ENCODE measurements around the gene ATXN1. TPM values are rescaled to one million over a fixed set of nuclear protein-coding genes. Genes with fewer than 3 reads are reported as not detected.

The ATXN1 gene
- total RNA-seq, 1 experiment from 2014 or later, result 27.0 TPM

GRCh38 chr6:16251706-16252105, 509.6 kb downstream of the ATXN1 start:
- Histone ChIP-seq H3K36me3 (ENCODE audit: low read depth, low read length) (no peaks in the 10 kb centered on the region), H3K79me2 (ENCODE audit: low read length) (no peaks in the 10 kb centered on the region), H3K9me2 (replicated peaks; ENCODE audit: low read length) (no peaks in the 10 kb centered on the region), H3K4me2 (ENCODE audit: low read length) (no peak overlapping the region), H3F3A (ENCODE audit: low read length, unreplicated experiment) (no peaks in the 10 kb centered on the region), H3K9ac (ENCODE audit: low read length) (no peak overlapping the region), H4K20me1 (ENCODE audit: low read length) (no peaks in the 10 kb centered on the region), H3K4me3 (ENCODE audit: low read length) (no peak overlapping the region), H3K27me3 (ENCODE audit: low read length) (no peaks in the 10 kb centered on the region), H2AFZ (ENCODE audit: low read length) (no peak overlapping the region), H3K4me1 (ENCODE audit: insufficient read depth, low read length) (no peaks in the 10 kb centered on the region), H3K9me3 (ENCODE audit: low read length) (no peaks in the 10 kb centered on the region), H3K27ac (ENCODE audit: low read length) (no peak overlapping the region)
- no TSS peak for BruUV-seq (replicated peaks)
- no peak for TF ChIP-seq EZH2phosphoT487 (IDR thresholded peaks at IDR 0.05; ENCODE audit: borderline replicate concordance, low read length)
- no peak for TF ChIP-seq EZH2 (IDR thresholded peaks at IDR 0.05; ENCODE audit: low read length, unreplicated experiment)
- TF ChIP-seq, protein P1, sequence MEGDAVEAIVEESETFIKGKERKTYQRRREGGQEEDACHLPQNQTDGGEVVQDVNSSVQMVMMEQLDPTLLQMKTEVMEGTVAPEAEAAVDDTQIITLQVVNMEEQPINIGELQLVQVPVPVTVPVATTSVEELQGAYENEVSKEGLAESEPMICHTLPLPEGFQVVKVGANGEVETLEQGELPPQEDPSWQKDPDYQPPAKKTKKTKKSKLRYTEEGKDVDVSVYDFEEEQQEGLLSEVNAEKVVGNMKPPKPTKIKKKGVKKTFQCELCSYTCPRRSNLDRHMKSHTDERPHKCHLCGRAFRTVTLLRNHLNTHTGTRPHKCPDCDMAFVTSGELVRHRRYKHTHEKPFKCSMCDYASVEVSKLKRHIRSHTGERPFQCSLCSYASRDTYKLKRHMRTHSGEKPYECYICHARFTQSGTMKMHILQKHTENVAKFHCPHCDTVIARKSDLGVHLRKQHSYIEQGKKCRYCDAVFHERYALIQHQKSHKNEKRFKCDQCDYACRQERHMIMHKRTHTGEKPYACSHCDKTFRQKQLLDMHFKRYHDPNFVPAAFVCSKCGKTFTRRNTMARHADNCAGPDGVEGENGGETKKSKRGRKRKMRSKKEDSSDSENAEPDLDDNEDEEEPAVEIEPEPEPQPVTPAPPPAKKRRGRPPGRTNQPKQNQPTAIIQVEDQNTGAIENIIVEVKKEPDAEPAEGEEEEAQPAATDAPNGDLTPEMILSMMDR (conservative IDR thresholded peaks at IDR 0.05; ENCODE audit: low read depth, low read length), result no peak
- CTCF ChIA-PET, result no interaction called here
- ATAC-seq, result no peak
- DNase-seq, result no peak
- intact Hi-C loops (cut with micrococcal nuclease), result no loop called here
- POLR2A ChIA-PET (ENCODE audit: unreplicated experiment), result no interaction called here

DNA sequence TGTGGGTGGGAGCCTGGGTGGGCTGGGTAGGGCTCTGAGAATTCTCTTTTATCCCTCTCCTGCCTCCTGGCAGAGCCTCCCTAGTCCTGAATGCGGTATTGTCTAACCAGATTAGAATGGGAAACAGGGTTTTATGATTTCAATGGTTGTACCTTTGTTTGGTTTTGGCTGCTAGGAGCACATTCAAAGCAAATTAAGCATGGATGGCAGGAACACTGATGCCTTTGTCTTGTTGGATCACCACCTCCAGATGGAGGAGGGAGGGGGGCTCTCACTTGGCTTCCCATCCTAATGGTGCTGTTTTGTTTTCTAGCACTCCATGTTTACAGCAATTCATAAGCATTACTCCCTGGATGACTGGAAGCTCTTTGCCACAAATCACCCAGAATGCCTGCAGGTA, 511.3 kb downstream of the ATXN1 start:
- ChIA-PET CTCF (no interaction called here), POLR2A (ENCODE audit: unreplicated experiment) (no interaction called here)
- TF ChIP-seq EZH2 (IDR thresholded peaks at IDR 0.05; ENCODE audit: low read length, unreplicated experiment) (no peak), EZH2phosphoT487 (IDR thresholded peaks at IDR 0.05; ENCODE audit: borderline replicate concordance, low read length) (no peak)
- TF ChIP-seq, protein P1 (conservative IDR thresholded peaks at IDR 0.05; ENCODE audit: low read depth, low read length), result no peak
- Histone ChIP-seq H3K4me3 (ENCODE audit: low read length) (no peak overlapping the region), H3K4me1 (ENCODE audit: insufficient read depth, low read length) (no peaks in the 10 kb centered on the region), H3K79me2 (ENCODE audit: low read length) (no peaks in the 10 kb centered on the region), H2AFZ (ENCODE audit: low read length) (no peak overlapping the region), H3K36me3 (ENCODE audit: low read depth, low read length) (no peaks in the 10 kb centered on the region), H3K9me3 (ENCODE audit: low read length) (no peaks in the 10 kb centered on the region), H3K9me2 (replicated peaks; ENCODE audit: low read length) (no peaks in the 10 kb centered on the region), H3K4me2 (ENCODE audit: low read length) (no peak overlapping the region), H3K27ac (ENCODE audit: low read length) (no peak overlapping the region), H3K9ac (ENCODE audit: low read length) (no peak overlapping the region), H3K27me3 (ENCODE audit: low read length) (no peaks in the 10 kb centered on the region), H3F3A (ENCODE audit: low read length, unreplicated experiment) (no peaks in the 10 kb centered on the region), H4K20me1 (ENCODE audit: low read length) (no peaks in the 10 kb centered on the region)
- BruUV-seq (replicated peaks), result no TSS peak
- intact Hi-C loops (cut with micrococcal nuclease), result no loop called here
- ATAC-seq (peak; percentile 29), DNase-seq (no peak)

All from PC-3 (cell line).